NCI-H1092 treated with DMSO at 0.1 percent for 48 hours (cell line): ENCODE measurements around the gene LRRC4C.
"Not testable (repeated sequence)": the region's sequence is repeated elsewhere in the genome, so short reads cannot be mapped to it uniquely, and the experiment has no call there.

ENCODE experiments used
- DNase-seq: peaks from one replicate; lab custom pipeline; 2025; lab: John Stamatoyannopoulos, UW

Gene LRRC4C

GRCh38 chr11:40168414-40168813 lies 1291.0 kb downstream of the LRRC4C start:
- DNase-seq: no peak

- not testable (repeated sequence) for DNase-seq
These were observed 1291.6 kb downstream of the LRRC4C start for GRCh38 chr11:40167805-40168204.

GRCh38 chr11:40166892-40167291 lies 1292.6 kb downstream of the LRRC4C start:
- no peak for DNase-seq

GRCh38 chr11:40162901-40163883 lies 1296.3 kb downstream of the LRRC4C start:
- peak; percentile 37 for DNase-seq

- DNase-seq: no peak
These were observed 1297.5 kb downstream of the LRRC4C start for GRCh38 chr11:40161854-40162410.

- DNase-seq: no peak
These were observed 1299.0 kb downstream of the LRRC4C start for GRCh38 chr11:40160418-40160817.

- no peak for DNase-seq
These were observed 1309.7 kb downstream of the LRRC4C start for GRCh38 chr11:40149721-40150120.

GRCh38 chr11:40140560-40140959 lies 1318.9 kb downstream of the LRRC4C start:
- no peak for DNase-seq

GRCh38 chr11:40139536-40139935 lies 1319.9 kb downstream of the LRRC4C start:
- peak; percentile 13 for DNase-seq

GRCh38 chr11:40139066-40139465 lies 1320.4 kb downstream of the LRRC4C start:
- DNase-seq: peak; percentile 41

- no peak for DNase-seq
These were observed 1324.5 kb downstream of the LRRC4C start for GRCh38 chr11:40134820-40135570.

- no peak for DNase-seq
These were observed 1326.0 kb downstream of the LRRC4C start for GRCh38 chr11:40133498-40133897.

GRCh38 chr11:40132912-40133311 lies 1326.5 kb downstream of the LRRC4C start:
- DNase-seq: no peak

- peak; percentile 36 for DNase-seq
These were observed 1329.0 kb downstream of the LRRC4C start for GRCh38 chr11:40130427-40130826.

GRCh38 chr11:40129266-40129665 lies 1330.2 kb downstream of the LRRC4C start:
- peak; percentile 40 for DNase-seq

GRCh38 chr11:40125054-40125453 lies 1334.4 kb downstream of the LRRC4C start:
- DNase-seq: no peak

GRCh38 chr11:40119661-40120060 lies 1339.8 kb downstream of the LRRC4C start:
- DNase-seq: no peak

- peak; percentile 15 for DNase-seq
These were observed 1340.7 kb downstream of the LRRC4C start for GRCh38 chr11:40118780-40119179.

- DNase-seq: no peak
These were observed 1341.4 kb downstream of the LRRC4C start for GRCh38 chr11:40118026-40118425.

GRCh38 chr11:40104941-40105550 lies 1354.4 kb downstream of the LRRC4C start:
- DNase-seq: no peak

GRCh38 chr11:40100781-40101180 lies 1358.7 kb downstream of the LRRC4C start:
- no peak for DNase-seq

GRCh38 chr11:40100162-40100553 lies 1359.3 kb downstream of the LRRC4C start:
- DNase-seq: no peak
